Measurements from ENCODE around the gene GNA14.

- TF ChIP-seq YY1 (IDR thresholded peaks at IDR 0.05; ENCODE audit: insufficient read depth, insufficient read length) = no peak
- no peak for TF ChIP-seq ZNF274 (IDR thresholded peaks at IDR 0.05; ENCODE audit: low read depth, low read length)
Measured at GRCh38 chr9:77518688-77519087, 129.4 kb downstream of the GNA14 start.
